Neural cell (in vitro differentiated cells): ENCODE data around the gene PREB.

Experiments used
- CTCF ChIP-seq: fragments of 450-650 bp; IDR thresholded peaks from 2 replicates; pipeline ENCODE4 v1.5.1; 2014; ENCODE audit warnings: antibody characterized with exemption, mild to moderate bottlenecking, moderate library complexity; ENCODE audit not compliant: poor library complexity, severe bottlenecking
- MXI1 ChIP-seq: fragments of 450-650 bp; conservative IDR thresholded peaks from 2 replicates; pipeline ENCODE4 v1.6.1; 2014; ENCODE audit warnings: antibody characterized with exemption, mild to moderate bottlenecking; ENCODE audit not compliant: poor library complexity, severe bottlenecking
- POLR2AphosphoS5 ChIP-seq: IDR thresholded peaks from 2 replicates; pipeline ENCODE4 v1.6.1; 2012
- TAF1 ChIP-seq: IDR thresholded peaks from 2 replicates; pipeline ENCODE4 v1.6.1; 2012; ENCODE audit warnings: low read depth
- TF ChIP-seq, protein P1 (sequence below): IDR thresholded peaks from 2 replicates; pipeline ENCODE4 v1.6.1; 2012; ENCODE audit warnings: borderline replicate concordance

GRCh38 chr2:27143285-27143684 is 8.8 kb upstream of the PREB start:
- TF ChIP-seq POLR2AphosphoS5 (no peak), CTCF (no peak), TAF1 (no peak), MXI1 (no peak)
- TF ChIP-seq, protein P1, sequence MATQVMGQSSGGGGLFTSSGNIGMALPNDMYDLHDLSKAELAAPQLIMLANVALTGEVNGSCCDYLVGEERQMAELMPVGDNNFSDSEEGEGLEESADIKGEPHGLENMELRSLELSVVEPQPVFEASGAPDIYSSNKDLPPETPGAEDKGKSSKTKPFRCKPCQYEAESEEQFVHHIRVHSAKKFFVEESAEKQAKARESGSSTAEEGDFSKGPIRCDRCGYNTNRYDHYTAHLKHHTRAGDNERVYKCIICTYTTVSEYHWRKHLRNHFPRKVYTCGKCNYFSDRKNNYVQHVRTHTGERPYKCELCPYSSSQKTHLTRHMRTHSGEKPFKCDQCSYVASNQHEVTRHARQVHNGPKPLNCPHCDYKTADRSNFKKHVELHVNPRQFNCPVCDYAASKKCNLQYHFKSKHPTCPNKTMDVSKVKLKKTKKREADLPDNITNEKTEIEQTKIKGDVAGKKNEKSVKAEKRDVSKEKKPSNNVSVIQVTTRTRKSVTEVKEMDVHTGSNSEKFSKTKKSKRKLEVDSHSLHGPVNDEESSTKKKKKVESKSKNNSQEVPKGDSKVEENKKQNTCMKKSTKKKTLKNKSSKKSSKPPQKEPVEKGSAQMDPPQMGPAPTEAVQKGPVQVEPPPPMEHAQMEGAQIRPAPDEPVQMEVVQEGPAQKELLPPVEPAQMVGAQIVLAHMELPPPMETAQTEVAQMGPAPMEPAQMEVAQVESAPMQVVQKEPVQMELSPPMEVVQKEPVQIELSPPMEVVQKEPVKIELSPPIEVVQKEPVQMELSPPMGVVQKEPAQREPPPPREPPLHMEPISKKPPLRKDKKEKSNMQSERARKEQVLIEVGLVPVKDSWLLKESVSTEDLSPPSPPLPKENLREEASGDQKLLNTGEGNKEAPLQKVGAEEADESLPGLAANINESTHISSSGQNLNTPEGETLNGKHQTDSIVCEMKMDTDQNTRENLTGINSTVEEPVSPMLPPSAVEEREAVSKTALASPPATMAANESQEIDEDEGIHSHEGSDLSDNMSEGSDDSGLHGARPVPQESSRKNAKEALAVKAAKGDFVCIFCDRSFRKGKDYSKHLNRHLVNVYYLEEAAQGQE = no peak
